CD1c-positive myeloid dendritic cell (primary cell): ENCODE measurements around the gene PDCD1.

ENCODE experiments used
- DNase-seq: peaks from one replicate; pipeline ENCODE4 v3.0.0-alpha.2; 2016; ENCODE audit errors: extremely low spot score

Gene PDCD1

DNA sequence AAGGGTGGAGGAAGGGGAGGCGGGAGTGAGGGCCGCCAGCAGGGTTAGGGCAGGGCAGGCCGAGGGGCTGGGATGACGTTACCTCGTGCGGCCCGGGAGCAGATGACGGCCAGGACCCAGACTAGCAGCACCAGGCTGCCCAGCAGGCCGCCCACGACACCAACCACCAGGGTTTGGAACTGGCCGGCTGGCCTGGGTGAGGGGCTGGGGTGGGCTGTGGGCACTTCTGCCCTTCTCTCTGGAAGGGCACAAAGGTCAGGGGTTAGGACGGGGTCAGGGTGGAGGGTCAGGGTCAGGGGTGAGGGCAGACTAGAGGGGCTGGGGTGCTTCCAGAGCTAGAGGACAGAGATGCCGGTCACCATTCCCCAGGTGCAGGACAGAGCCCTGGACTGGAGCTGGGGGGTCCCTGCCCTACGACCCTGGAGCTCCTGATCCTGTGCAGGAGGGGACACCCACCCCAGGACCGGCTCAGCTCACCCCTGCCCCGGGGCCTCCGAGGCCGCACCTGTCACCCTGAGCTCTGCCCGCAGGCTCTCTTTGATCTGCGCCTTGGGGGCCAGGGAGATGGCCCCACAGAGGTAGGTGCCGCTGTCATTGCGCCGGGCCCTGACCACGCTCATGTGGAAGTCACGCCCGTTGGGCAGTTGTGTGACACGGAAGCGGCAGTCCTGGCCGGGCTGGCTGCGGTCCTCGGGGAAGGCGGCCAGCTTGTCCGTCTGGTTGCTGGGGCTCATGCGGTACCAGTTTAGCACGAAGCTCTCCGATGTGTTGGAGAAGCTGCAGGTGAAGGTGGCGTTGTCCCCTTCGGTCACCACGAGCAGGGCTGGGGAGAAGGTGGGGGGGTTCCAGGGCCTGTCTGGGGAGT lies 6.3 kb downstream of the PDCD1 start:
- no peak for DNase-seq

DNA sequence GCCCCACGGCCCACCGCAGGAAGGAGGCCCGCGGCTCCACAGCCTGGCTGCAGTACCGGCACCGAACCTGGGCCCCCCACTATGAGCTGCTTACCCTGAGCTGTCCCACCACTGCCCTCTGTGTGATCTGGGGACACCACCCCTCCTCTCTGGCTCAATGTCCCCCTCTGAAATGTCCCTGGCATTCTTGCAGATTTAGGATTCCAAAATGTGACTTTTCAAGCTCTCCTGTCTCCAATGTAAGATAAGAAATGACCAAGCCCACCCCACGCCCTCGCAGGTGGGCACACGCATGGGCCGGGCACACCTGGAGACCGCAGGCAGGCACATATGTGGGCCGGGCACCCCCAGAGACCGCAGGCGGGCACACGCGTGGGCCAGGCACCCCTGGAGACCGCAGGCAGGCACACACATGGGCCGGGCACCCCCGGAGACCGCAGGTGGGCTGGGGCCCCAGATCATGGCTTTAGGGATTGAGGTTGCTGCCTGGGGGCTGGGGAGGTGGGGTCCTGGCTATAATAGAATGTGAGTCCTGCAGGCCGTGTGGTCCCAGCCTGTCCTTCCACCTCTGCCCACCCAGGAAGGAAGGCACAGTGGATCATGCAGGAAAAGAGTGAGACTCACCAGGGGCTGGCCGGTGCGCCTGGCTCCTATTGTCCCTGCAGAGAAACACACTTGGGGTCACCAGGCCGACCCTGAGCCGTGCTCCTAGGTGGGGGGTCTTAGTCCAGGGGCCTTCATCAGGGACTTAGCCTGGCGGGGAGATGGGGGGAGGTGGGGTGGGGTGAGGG lies 7.2 kb downstream of the PDCD1 start:
- DNase-seq = no peak

DNA sequence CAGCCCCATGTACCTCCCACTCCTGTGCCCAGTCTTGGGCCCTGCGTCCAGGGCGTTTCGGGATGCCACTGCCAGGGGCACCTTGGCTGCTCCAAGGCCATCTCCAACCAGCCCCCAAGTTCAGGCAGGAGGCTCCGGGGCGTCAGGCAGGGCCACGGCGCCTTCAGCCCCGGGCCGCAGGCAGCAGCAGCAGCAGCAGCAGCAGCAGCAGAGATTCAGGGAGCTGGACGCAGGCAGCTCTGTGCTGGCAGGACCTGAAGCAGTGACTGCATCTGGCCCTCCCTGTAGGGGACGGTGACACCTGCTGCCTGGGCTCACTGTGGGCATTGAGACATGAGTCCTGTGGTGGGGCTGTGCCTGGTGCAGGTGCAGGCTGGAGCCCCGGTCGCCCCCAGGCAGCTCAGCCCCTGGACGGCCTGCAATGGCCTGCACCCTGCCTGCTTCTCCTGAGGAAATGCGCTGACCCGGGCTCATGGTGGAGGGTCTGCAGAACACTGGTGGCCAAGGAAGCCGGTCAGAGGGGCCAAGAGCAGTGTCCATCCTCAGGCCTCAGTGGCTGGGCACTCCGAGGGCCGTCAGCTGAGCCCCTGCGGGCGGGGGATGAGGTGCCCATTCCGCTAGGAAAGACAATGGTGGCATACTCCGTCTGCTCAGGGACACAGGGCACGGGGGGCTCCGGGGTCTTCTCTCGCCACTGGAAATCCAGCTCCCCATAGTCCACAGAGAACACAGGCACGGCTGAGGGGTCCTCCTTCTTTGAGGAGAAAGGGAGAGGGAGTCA lies 8.0 kb downstream of the PDCD1 start:
- no peak for DNase-seq

DNA sequence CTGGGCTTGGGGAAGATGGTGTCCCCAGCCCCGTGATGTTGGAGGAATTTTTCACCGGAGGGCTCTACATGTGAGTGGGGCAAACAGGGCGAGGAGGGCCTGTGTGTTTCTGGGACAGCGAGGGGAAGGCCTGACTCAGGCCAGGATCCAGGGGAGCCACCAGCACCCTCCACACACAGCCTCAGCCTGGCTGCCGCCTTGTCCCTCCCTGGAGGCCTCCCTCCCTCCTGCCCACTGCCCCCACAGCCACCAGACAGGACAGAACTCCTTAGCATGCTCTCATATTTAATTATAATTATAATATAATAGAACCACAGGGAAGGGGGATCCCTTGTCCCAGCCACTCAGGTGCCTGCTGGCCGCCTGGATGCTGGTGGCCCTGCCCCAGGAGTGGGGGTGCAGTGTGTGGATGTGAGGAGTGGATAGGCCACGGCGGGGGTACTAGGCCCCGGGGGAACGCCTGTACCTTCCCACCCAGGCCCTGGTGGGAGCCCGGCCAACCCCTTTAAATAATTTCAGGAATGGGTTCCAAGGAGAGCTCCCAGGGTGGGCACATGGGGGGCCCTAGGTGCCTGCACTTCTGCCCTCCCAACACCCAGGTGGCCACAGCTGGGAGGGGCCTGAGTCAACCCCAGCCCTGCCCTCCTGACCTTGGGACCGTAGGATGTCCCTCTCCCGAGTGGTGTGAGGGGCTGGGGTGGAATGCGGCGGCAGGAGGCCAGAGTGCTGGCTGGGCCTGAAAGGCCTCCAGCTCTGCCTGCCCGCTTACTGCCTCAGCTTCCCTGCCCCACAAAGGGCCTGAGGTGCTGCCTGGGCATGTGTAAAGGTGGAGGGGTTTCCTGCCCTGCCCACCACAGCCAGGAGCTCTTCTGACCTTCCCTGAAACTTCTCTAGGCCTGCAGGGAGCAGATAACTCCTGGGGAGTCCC lies 8.8 kb downstream of the PDCD1 start:
- DNase-seq = no peak

DNA sequence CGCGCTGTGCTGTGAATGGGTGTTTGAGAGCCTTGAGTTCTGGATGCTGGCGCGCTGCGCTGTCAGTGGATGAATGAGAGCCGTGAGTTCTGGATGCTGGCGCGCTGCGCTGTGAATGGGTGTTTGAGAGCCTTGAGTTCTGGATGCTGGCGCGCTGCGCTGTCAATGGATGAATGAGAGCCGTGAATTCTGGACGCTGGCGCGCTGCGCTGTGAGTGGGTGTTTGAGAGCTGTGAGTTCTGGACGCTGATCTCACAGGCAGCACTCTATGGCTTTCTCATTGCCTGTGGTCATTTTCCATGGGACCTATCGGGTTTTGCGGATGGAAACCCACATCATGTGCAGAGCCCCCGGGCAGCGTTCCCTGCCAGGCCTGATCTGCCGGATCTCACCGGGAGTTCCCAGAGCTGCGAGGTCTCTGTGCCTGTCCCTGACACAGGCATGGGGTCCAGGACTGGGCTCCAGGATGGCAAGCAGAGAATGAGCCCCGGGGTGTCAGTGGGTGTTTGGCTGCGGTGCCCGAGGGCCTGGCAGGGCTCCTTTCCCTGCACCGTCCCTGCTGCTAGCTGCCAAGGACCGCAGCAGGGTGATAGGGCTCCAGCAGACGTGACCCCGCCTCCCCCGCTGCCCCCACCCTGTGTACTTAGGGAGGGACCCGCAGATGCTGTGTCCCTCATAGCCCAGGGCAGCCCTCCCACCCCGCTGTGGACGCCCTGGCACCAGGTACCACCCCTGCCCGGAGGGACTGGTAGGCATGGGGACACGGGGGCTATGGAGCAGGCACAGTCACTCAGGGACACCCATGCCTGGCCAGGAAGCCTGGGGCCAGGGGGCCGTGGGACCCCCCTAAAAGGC lies 9.7 kb downstream of the PDCD1 start:
- DNase-seq = no peak

DNA sequence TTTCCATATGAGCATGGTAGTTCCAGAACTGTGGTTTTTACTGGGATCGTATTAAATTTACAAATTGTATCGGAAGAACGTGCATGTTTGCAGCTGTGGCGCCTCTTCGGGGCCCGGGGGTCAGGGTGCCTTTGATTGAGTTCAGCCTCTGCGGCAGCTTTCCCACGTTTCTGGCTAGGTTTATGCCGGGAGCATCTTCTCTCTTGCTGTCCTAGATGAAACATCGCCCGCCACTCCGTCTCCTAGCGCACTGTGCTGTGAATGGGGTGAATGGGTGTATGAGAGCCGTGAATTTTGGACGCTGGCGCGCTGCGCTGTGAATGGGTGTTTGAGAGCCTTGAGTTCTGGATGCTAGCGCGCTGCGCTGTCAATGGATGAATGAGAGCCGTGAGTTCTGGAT lies 12.3 kb downstream of the PDCD1 start:
- DNase-seq = no peak

DNA sequence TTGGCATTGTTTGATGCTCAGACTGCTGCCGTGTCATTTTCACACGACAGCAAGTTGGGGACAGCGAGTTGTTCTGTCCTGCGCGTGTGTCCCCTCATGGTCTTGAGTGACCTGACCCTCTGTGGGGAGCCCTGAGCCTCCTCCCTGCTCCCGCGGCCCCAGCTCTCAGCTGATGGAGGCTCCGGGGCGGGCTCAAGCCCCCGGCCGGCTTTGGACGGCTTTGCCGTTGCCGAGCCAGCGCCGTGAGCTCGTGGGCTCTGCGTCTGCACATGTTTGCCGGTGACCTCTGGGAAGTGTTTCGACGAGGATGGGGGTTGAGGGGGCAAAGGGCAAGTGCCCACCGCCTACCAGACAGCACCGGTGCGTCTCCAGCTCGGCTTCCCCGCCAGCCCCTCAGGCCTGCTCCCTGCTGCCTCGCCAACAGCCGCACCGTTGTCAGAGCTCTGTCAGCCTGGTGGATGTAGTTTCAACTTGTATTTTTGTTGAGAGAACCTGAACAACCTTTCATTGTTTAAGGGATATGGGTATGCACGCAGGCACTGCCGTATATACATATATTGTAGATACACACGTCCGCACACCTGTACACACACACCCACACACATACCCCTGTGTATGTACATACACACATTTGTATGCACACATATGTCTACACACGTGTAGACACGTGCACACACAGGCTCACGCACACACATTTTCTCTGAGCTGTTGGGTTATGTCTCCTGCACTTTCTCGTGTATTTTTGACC lies 13.7 kb downstream of the PDCD1 start:
- no peak for DNase-seq

DNA sequence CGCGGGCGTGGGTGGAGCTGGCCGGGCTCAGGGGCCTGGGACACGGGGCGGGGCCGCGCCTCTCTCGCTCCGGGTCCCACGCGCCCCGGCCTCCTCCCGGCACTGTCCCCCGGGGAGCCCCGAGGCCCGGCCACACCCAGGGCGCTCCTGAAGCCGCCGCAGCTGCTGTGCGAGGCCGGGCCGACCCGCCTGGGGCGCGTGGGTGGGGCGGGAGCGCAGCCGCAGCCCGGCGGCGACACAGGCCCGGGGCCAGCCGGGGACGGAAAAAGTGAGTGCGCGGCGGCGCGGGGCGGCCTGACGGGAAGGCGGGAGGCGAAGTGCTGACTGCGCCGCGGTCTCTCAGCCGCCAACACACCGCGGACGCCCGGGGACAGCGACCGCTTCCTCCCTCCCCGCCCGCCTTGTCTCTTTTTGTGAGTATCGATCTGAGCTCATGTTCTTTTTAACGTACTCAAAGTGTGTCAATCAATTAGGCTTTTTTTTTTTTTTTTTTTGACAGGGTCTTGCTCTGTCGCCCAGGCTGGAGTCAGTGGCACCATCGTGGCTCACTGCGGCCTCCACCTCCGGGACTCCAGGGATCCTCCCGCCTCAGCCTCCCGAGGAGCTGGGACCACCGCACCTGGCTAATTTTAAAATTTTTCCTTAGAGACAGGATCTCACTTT lies 14.5 kb downstream of the PDCD1 start:
- DNase-seq = peak; percentile 91

DNA sequence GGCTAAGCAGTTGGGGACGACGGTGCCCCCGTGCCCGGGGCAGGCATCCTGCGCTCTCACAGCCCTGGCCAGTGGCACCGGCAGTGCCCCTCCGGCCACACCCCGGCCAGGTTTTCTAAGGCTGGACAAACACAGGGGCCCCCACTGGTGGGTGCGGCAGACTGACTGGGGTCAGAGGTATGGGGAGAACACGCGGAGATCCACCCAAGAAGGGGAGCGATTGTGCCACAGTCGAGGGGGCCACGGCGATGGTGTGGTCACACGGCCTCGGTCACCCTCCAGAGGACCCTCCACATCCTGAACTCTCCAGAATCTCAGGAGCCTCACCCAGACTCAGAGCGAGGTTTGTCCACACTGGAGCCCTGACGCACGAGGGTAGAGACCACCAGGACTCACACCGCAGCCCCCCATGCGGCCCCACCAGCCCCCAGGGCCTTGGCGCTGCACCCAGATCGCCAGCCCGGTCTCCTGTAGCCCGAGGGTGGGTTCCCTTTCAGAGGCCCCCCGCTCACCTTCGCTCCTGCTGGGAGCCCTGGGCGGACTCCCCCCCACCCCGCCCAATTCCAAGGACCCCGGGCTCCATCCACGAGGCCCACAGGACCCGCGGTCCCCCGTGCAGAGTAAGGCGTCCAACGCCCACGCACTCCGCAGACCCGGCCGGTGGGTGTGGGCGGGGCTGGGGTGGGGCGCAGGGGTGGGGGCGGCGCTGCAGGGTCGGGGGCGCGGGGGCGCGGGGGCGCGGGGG lies 15.2 kb downstream of the PDCD1 start:
- no peak for DNase-seq

DNA sequence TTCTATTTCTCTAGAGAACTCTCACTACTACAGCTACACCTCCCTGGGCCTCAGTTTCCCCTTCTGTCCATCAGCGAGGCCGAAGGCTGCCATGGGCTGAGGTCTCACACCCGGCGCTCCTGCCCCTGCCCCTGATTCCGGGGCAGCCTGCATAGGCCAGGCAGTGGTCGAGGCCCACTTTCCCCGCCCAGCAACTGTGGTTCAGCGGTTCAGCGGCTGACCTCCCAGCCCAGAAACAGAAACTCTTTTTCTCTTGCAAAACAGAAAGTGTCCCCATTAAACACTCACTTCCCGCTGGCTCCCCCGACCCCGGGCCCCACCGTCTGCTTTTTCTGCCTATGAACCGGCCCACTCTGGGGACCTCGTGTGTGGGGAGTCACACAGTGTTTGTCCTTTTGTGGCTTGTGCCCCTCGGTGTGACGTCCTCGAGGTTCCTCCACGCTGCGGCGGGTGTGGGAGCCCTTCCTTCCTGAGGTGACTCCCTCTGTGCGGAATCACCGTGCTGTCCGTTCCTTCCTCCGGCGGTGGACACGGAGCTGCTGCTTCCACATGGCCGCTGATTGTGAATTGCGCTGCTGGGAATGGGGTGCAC lies 16.0 kb downstream of the PDCD1 start:
- DNase-seq = peak; percentile 86

DNA sequence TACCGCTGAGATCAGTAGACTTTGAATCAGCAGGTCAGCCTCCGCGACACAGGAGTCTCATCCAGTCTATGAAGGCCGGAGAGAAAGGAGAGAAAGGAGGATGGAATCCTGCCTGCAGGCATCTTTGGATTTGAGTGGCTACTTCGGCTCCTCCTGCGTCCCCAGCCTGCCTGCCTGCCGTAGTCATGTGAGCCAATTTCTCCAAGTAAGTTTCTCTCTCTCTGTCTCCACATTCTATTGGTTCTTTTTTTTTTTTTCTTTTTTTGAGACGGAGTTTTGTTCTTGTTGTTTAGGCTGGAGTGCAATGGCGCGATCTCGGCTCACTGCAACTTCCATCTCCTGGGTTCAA lies 16.7 kb downstream of the PDCD1 start:
- DNase-seq = no peak

DNA sequence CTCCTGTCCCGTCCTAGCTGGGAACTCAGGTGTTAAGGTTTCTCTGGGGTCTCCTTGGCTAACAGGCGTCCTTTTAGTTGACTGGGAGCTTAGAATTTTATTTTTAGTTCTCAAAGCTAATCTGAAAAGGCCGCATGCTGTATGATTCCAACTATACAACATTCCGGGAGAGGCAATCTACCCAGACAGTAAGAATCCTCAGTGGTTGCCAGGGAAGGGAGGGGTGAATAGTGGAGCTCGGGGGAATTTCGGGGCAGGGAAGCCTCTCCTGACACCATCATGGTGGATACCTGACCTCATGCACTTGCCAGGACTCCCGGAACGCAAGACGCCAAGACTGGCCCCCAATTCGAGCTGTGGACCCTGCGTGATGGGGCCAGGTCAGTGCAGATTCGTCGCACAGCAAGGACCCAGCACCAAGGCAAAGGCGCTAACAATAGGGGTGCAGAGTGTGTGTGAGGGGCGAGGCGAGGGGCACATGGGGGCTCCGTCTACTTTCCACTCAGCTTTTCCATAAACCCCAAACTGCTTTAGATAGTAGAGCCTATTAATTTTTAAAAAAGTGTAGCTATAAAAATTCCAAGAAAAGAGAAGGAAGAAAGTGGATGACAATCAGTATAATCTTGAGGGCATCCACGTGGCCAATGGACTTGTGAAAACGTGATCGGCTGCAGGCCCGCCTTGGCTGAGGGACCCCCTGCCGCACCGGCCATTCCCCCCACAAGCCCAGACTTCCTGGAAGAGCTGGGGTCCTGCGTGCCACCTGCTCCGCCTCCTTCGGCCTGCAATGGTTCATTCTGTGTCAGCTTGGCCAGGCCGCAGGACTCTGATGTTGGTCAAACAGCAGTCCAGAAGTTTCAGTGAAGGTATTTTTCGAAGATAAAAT lies 17.3 kb downstream of the PDCD1 start:
- DNase-seq = no peak

DNA sequence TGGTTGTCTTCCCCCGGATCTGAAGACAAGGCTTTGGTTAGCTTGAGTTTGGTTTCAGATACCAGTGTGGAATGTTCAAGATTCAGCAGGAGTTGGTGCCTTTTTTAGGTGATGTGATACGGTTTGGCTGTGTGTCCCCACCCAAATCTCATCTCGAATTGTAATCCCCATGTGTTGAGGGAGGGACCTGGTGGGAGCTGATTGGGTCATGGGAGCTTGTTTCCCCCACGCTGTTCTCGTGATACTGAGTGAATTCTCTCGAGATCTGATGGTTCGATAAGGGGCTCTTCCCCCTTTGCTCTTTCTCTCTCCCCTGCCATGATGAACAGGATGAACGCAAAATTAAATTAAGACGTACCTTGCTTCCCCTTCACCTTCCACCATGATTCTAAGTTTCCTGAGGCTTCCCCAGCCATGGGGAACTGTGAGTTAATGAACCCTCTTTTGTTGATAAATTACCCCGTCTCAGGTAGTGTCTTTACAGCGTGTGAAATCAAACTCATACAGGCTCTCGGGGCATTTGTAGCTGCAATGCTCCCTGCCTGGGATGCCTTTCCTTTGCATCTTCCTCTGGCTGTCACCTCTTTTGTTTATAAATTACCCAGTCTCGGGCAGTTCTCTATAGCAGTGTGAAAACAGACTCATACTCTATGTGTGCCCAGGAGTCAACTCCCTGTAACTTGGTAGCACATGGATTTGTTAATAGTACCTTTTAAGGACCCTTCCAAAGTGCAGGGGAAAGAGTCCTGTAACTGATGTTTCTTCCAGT lies 21.3 kb downstream of the PDCD1 start:
- DNase-seq = no peak

DNA sequence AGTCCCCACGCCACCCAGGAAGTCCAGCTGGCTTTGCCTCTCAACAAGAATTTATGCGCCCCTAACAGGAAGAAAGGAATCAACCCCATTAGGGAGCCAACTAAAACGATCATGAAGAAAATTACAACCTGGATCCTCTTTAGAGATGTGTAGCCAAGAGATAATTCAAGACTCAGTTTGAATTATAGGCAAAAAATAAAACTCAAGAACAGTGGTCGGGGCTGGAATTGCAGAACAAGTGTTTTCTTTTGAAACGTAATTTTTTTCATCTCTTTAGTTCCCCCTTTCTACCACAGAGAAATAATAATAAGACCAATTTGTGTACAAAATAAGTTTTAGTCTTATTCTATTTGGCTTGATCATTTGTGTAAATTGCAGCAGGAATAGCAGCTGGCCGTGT lies 22.4 kb downstream of the PDCD1 start:
- DNase-seq = no peak

DNA sequence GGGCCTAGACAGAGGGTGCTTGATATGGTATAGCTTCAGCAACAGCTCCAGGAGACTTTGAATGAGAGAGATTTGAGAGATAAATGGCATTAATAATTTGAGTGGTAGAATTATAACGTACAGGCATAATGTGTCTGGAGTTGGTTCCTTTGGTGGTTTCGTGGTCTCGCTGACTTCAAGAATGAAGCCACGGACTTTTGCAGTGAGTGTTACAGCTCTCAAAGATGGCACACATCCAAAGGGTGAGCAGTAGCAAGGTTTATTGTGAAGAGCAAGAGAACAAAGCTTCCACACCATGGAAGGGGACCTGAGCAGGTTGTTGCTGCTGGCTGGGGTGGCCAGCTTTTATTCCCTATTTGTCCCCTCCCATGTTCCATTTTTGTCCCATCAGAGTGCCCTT lies 23.1 kb downstream of the PDCD1 start:
- no peak for DNase-seq

DNA sequence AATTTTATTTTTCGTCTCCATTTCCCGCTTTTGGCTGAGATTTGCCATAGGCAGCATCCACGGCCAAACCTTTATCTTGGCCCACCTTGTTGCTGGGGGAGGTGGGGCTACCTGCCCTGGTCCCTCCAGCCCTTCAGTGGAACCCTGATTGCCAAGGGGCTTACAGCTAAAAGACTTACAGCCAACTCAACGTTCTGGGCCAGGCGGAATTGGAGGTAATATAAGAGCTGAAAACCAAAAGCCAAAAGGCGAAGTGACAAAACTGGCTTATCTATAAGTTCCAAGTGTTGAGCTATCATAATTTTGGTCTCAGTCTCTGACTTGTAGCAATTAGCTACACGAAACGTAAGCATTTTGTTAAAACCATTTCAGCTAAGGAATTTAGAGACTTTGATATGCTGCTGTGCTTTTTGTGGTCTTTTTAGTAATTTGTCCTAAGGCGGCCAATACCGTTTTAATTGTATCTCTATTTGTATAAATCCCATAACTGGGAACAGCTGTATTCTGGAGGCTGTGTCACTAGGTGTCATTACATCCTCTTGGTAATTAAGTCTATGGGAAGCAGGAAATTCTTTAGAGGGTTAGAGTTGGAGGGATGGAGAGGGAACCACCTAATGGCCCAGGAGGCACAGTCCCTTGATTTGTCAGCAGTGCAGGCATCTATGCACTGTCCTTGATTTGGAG lies 24.0 kb downstream of the PDCD1 start:
- DNase-seq = no peak
